Measurements from ENCODE around the gene NAA30.

NAA30 gene

DNA sequence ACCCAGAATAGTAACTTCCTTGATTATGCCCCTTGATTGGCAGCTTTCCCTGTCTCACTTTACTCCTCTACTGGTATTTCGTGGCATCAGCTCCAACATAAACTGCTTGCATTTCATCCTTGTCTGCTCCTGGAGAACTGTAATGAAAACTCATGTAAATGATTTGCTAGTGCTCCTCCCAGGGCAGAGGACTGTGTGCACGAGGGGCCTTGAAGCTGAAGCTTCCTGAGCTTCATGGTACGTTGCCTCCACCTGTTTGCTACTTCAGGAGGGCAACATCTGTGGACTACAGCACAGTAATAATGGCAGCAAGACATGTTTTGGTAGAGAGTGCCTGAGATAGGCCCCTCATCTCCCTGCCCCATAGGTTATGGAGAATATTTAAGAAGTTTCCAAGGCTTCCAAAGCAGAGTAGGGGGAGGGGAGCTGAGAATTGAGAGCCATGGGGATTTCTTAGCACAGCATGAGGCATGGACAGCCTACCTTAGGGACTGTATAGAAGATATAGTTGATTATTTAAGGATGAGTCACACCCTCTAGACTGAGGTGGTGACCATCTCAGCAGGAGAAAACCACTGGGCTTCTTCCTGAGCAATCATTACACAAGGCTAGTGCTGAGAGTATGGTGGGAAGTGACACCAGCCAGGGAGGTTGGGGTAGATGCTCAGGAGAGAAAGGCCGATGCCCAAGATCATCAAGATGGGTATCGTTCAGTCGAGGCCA is 73.8 kb downstream of the NAA30 start:
- TF ChIP-seq, protein P1, sequence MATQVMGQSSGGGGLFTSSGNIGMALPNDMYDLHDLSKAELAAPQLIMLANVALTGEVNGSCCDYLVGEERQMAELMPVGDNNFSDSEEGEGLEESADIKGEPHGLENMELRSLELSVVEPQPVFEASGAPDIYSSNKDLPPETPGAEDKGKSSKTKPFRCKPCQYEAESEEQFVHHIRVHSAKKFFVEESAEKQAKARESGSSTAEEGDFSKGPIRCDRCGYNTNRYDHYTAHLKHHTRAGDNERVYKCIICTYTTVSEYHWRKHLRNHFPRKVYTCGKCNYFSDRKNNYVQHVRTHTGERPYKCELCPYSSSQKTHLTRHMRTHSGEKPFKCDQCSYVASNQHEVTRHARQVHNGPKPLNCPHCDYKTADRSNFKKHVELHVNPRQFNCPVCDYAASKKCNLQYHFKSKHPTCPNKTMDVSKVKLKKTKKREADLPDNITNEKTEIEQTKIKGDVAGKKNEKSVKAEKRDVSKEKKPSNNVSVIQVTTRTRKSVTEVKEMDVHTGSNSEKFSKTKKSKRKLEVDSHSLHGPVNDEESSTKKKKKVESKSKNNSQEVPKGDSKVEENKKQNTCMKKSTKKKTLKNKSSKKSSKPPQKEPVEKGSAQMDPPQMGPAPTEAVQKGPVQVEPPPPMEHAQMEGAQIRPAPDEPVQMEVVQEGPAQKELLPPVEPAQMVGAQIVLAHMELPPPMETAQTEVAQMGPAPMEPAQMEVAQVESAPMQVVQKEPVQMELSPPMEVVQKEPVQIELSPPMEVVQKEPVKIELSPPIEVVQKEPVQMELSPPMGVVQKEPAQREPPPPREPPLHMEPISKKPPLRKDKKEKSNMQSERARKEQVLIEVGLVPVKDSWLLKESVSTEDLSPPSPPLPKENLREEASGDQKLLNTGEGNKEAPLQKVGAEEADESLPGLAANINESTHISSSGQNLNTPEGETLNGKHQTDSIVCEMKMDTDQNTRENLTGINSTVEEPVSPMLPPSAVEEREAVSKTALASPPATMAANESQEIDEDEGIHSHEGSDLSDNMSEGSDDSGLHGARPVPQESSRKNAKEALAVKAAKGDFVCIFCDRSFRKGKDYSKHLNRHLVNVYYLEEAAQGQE (IDR thresholded peaks at IDR 0.05; ENCODE audit: insufficient read depth in 1 of 2, low read depth in 2 of 2, low read length in 2 of 2): no peak
- TF ChIP-seq TAF1 (IDR thresholded peaks at IDR 0.05; ENCODE audit: borderline replicate concordance, insufficient read depth, low read length): no peak
- no peak for TF ChIP-seq POLR2AphosphoS5 (IDR thresholded peaks at IDR 0.05; ENCODE audit: low read depth, low read length)
- no peak for TF ChIP-seq FOXP2 (optimal IDR thresholded peaks at IDR 0.05; ENCODE audit: borderline replicate concordance, extremely low read depth, extremely low read length, insufficient read depth)
- no peak for TF ChIP-seq SIN3A (IDR thresholded peaks at IDR 0.05; ENCODE audit: borderline replicate concordance, insufficient read depth, low read length)

Measured in PFSK-1 (cell line).